ENCODE measurements around the gene ERAP2.

The ERAP2 gene

GRCh38 chr5:96933764-96934707, 57.7 kb downstream of the ERAP2 start:
- DNase-seq (ENCODE audit: low read depth in 3 of 3) = no peak

GRCh38 chr5:96934708-96935558, 58.6 kb downstream of the ERAP2 start:
- peak; percentile 87 to 90 (median 87) for DNase-seq (ENCODE audit: low read depth in 3 of 3)

GRCh38 chr5:96935559-96936430, 59.5 kb downstream of the ERAP2 start, which contains the start of gene LNPEP:
Gene LNPEP (plus strand): TSS chr5:96936080. CDS start chr5:96936156, 76 bp downstream.
- DNase-seq (ENCODE audit: low read depth in 3 of 3) = peak; percentile 92 to 94 (median 92)

- DNase-seq (ENCODE audit: low read depth in 3 of 3) = peak; percentile 17 to 38 (median 22)
These were observed 60.4 kb downstream of the ERAP2 start for GRCh38 chr5:96936431-96937320.

GRCh38 chr5:96940586-96940985, 64.3 kb downstream of the ERAP2 start:
- no peak for DNase-seq (ENCODE audit: low read depth in 3 of 3)

- no peak for DNase-seq (ENCODE audit: low read depth in 3 of 3)
These were observed 64.8 kb downstream of the ERAP2 start for GRCh38 chr5:96941140-96941539.

GRCh38 chr5:96942078-96942477, 65.8 kb downstream of the ERAP2 start:
- no peak for DNase-seq (ENCODE audit: low read depth in 3 of 3)

GRCh38 chr5:96942911-96943310, 66.6 kb downstream of the ERAP2 start:
- no peak for DNase-seq (ENCODE audit: low read depth in 3 of 3)

- DNase-seq (ENCODE audit: low read depth in 3 of 3) = no peak
These were observed 67.5 kb downstream of the ERAP2 start for GRCh38 chr5:96943799-96944198.

- DNase-seq (ENCODE audit: low read depth in 3 of 3) = no peak
These were observed 69.0 kb downstream of the ERAP2 start for GRCh38 chr5:96945144-96945897.

- no peak for DNase-seq (ENCODE audit: low read depth in 3 of 3)
These were observed 70.1 kb downstream of the ERAP2 start for GRCh38 chr5:96946381-96946780.

- DNase-seq (ENCODE audit: low read depth in 3 of 3) = no peak
These were observed 75.9 kb downstream of the ERAP2 start for GRCh38 chr5:96952118-96952750.

GRCh38 chr5:96952974-96953730, 76.9 kb downstream of the ERAP2 start:
- DNase-seq (ENCODE audit: low read depth in 3 of 3) = no peak

GRCh38 chr5:96957254-96958049, 81.2 kb downstream of the ERAP2 start:
- DNase-seq (ENCODE audit: low read depth in 3 of 3) = peak; percentile 16 to 23 (median 23)

- DNase-seq (ENCODE audit: low read depth in 3 of 3) = no peak
These were observed 82.7 kb downstream of the ERAP2 start for GRCh38 chr5:96958977-96959376.

GRCh38 chr5:96961053-96961452, 84.8 kb downstream of the ERAP2 start:
- DNase-seq (ENCODE audit: low read depth in 3 of 3) = no peak

GRCh38 chr5:96962540-96962991, 86.3 kb downstream of the ERAP2 start:
- DNase-seq (ENCODE audit: low read depth in 3 of 3) = no peak

Measured in stimulated activated CD4-positive, alpha-beta T cell treated with anti-CD3 and anti-CD28 coated beads, TNF-alpha, amount 100 ng/mL, for 48 hours (primary cell).